AG10803 (cell line): ENCODE results near the gene ZNF396.

Source experiments
- DNase-seq: peaks from one replicate; pipeline ENCODE4 v3.0.0; 2010; ENCODE audit warnings: low read depth
- H3K4me3 ChIP-seq: 2 replicates; pipeline ENCODE4 v1.5.1; 2011; ENCODE audit warnings: mild to moderate bottlenecking, low read length, control low read depth
- TF ChIP-seq, protein P1 (sequence below): conservative IDR thresholded peaks from 2 replicates; pipeline ENCODE4 v1.5.1; 2011; ENCODE audit warnings: mild to moderate bottlenecking, low read length, control low read depth, inconsistent platforms

The ZNF396 gene

DNA sequence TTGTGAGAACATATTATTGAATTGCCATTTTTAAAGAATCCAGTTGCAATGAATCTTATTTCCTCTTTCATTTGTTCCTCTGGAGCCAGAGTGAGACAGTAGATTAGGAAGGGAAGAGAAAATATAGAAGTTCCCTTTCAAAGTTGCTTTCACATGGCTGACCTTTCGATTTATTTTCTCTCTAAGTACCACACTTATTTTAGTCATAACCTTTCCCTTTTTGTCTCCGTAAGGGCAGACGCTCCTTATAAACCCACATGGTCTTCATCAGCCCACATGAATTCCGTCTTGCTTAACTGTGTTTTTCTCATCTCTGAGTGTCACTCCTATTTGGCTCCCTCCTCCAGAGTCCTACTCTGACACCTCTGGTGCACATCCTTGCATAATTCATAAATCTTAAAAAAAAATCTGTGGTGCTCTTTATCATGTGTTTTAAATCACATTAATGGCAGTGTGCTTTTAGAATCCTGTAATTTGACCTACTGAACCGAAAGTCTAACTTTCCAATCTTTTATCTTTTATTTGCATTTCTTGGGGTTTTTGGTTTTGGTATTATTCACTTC is 38.5 kb upstream of the ZNF396 start:
- DNase-seq: peak; percentile 62
- no peak overlapping the region for H3K4me3 ChIP-seq
- TF ChIP-seq, protein P1, sequence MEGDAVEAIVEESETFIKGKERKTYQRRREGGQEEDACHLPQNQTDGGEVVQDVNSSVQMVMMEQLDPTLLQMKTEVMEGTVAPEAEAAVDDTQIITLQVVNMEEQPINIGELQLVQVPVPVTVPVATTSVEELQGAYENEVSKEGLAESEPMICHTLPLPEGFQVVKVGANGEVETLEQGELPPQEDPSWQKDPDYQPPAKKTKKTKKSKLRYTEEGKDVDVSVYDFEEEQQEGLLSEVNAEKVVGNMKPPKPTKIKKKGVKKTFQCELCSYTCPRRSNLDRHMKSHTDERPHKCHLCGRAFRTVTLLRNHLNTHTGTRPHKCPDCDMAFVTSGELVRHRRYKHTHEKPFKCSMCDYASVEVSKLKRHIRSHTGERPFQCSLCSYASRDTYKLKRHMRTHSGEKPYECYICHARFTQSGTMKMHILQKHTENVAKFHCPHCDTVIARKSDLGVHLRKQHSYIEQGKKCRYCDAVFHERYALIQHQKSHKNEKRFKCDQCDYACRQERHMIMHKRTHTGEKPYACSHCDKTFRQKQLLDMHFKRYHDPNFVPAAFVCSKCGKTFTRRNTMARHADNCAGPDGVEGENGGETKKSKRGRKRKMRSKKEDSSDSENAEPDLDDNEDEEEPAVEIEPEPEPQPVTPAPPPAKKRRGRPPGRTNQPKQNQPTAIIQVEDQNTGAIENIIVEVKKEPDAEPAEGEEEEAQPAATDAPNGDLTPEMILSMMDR: no peak

DNA sequence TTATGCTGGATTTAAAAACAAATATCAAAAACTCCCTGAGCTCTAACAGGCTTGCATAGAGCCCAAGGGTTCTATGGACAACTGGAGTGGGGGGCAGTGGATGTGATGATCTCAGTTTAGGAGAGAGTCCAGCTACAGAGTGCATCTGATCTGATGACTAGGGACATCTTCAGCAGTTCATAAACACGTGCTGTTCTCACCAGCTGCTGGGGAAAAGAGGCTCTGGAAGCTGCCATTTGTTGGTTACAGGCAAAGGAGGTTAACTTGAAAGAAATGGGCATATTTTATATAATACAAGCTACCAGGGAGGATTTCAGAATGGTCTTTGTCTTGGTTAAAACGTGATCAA is 36.0 kb upstream of the ZNF396 start:
- no peak overlapping the region for H3K4me3 ChIP-seq
- DNase-seq: no peak
- TF ChIP-seq, protein P1: no peak

DNA sequence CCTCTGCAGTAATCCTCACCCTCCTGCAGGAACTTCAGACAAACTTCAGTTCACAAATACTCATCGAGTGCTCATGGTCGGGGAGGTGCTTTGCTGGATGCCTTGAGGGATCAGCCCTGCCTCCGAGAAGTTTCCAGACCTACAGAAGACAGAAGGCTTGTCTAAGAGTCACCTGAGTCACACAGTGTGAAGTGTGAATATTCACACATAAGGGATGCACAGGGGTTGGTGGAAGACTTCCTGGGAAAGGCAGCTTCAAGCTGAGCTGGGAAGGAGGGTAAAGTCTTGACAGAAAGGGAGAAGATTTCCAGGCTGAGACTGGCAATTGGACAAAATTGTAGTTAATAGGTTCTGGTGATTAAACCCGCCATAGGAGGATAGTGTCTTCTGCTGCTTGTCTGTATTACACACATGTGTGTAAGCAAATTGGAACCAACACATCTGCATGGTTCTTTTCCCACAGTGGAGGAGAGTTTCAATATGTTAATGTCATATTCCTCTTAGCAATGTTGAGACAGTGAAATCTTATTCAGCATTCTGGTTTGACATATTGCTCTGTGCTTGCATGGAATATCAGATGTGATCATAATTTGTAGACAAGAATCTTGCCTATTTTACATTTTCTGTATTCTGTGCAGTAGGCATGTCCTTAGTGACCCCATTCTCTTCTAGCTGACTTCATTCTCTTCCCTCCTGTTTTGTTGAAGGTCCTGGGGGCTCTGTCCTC is 34.7 kb upstream of the ZNF396 start:
- TF ChIP-seq, protein P1: no peak
- no peak for DNase-seq
- H3K4me3 ChIP-seq: no peak overlapping the region

DNA sequence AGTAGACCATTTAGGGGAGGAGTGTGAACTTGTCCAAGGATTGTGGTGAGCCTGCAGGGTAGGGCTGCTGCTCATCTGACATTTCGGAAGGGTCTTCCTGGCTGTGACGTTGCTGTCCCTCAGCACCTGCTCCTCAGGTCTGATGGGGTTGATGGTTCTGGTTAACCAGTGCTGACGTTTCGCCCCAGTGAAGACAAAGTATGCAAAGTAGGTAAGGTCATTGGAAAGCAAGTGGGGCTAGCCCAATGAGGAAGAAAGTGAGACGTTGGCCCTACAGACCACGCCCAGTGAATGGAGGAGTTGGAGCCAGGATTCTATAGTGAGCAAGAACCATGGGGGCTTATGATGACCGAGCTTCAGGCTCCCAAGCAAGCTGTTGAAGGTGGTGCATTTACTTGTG is 33.4 kb upstream of the ZNF396 start:
- no peak for DNase-seq
- TF ChIP-seq, protein P1: no peak
- H3K4me3 ChIP-seq: no peak overlapping the region

DNA sequence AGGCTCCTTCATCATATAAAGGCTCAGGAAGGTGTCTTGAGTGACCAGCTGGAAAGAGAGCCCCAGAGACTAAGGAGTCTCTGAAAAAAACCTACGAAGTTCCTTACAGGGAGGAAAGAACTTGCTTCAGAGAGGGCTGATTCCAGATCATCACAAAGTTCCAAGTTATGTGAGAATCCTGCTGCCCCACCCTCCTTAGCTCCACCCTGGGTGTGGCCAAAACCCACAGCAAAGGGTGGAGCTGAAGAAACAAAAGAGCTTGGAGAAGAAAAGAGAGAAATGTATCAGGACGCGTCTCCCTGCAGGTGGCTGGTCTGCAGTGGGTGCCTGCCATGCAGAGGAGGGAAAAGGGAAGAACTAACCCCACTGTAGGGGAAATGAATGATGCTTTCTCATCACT is 32.8 kb upstream of the ZNF396 start:
- DNase-seq: no peak
- no peak overlapping the region for H3K4me3 ChIP-seq
- TF ChIP-seq, protein P1: no peak

DNA sequence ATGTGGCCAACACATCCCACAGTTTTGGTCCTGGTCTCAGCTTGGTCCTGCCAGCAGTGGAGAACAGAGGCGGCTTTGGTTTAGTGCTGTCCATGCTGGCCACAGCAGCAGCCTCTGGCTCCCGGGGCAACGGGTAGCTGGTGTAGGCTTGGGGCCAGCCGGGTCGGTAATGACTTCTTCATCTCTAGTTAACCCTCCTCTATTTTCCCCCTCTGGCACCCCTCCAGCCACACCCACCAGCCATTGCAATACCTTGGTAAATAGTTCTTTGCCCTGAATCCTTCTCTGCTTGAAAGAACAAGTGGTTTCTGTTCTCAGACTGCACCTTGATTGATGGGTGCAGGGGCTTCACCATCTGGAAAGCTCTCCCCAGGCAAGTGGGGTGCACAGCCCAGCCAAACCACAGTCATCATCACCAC is 31.7 kb upstream of the ZNF396 start:
- H3K4me3 ChIP-seq: no peak overlapping the region
- DNase-seq: no peak
- TF ChIP-seq, protein P1: no peak

DNA sequence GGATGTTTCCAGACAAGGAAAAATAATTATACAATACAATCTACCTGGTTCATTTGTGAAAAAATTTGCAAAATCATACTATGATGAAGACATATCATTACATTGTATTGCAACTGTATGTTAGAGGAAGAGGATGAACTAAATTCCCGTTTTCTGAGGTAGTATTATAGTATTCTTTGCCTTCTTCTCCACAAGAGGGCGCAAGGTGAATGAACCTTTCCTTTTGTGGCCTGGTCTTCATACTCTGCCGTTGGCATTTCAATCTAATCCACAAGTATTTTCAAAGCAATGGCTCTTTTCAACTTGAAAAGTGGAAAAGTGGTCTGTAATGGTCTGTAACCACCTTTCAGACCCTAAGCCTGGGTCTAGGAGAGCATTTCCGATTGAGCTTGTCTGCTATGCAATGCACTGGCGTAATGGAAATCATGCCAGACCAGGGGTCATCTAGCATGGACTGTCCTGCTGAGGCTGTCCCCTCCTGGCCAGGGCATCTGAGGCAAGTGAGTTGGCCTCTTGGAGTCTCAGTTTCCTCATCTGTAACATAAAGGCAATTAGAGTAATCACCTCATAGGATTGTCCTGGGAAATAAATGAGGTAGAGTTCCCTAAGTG is 30.8 kb upstream of the ZNF396 start:
- no peak overlapping the region for H3K4me3 ChIP-seq
- TF ChIP-seq, protein P1: peak; percentile 90
- peak; percentile 71 for DNase-seq
